HS-27A (cell line): Measurements from ENCODE around the gene ZBED6.

Source experiments
- DNase-seq: peaks from one replicate; pipeline ENCODE4 v3.0.0-alpha.2; 2012; ENCODE audit warnings: low read depth, missing footprints

Gene ZBED6

GRCh38 chr1:203840208-203840808 lies 44.9 kb downstream of the ZBED6 start:
- no peak for DNase-seq

DNA sequence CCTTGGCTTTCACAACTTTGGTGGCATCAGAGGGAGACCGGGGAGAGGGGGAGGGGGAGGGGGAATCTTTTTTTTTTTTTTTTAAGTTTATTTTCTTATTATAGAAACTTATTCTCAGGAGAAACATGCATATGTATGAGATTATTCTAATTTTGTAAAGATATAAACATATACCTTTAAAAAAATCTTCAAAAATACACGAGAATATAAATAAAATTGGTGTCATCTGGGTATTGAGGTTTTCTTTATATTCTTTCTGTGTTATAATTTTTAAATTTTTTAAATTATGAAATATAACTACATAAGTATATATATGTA lies 47.1 kb downstream of the ZBED6 start:
- DNase-seq, result no peak

- no peak for DNase-seq
These were observed 48.0 kb downstream of the ZBED6 start for GRCh38 chr1:203843435-203843834.
